ENCODE measurements around the gene JOSD1. TPM values are rescaled to one million over a fixed set of nuclear protein-coding genes. Genes with fewer than 3 reads are reported as not detected.
A peak's percentile ranks its signal among the peaks of the same experiment; 100 is the strongest.
"Not testable (repeated sequence)": the region's sequence is repeated elsewhere in the genome, so short reads cannot be mapped to it uniquely, and the experiment has no call there.

The JOSD1 gene
- total RNA-seq, 1 experiment from 2014 or later, result 43.3 TPM

DNA sequence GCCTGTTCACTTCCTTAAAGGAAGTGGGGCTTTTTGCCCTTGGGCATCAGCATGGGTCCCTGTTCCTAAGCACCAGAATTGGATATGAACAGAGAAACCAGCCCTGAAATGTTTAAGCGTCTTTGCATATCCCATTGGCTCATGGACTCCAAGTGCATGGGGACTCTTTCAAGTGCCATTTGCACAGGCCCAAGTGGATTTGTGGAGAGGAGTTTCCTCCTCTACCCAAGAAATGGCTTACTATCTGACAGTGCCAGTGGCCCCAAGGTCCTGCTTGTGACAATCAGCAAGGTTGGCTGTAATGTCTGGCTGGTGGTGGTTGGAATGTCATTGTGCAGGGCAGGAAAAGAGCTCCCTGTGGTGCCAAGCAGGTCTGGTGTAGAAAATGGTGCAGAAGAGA is 15.0 kb downstream of the JOSD1 start:
- DNase-seq (ENCODE audit: low spot score), result no peak

GRCh38 chr22:38684895-38685294 is 15.8 kb downstream of the JOSD1 start:
- no peak for DNase-seq (ENCODE audit: low spot score)

DNA sequence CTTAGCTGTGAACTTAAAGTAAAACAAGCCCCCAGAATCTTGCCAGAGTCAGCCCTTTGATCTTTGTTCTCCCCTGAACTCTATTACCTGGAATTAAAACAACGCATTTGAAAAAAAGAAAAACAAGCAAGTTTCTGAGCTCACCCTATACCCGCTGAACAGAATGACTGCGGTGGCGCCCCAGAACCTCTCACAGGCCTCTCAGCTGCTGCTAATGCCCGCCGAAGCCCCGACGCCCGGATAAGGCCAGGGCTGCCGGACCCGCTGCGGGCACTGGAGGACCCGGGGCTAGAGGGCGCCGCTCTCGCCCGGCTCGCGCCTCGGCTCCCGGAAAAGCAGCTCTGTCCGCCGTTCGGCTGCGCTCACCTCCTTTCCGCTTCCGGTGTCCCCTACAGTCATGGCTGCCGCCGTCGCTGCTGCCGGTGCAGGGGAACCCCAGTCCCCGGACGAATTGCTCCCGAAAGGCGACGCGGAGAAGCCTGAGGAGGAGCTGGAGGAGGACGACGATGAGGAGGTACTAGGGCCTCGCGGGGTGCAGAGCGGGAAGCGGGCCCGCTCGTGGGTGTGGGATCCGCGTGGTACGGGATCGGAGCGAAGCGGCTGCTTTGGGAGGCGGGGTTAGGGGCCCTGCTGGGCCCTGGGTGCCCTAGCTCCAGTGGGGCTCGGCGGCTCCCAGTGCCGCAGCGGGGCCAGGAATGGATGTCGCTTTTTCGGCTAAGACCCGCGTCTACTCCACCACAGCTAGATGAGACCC is 19.0 kb downstream of the JOSD1 start, which contains the start of gene TOMM22:
TSS of gene TOMM22 (plus strand) at position 376 of the 754 bp plus-strand sequence. CDS start at position 398, 22 bp downstream.
- peak; percentile 70 for DNase-seq (ENCODE audit: low spot score)

GRCh38 chr22:38675833-38676232 is 24.9 kb downstream of the JOSD1 start:
- DNase-seq (ENCODE audit: low spot score), result no peak

DNA sequence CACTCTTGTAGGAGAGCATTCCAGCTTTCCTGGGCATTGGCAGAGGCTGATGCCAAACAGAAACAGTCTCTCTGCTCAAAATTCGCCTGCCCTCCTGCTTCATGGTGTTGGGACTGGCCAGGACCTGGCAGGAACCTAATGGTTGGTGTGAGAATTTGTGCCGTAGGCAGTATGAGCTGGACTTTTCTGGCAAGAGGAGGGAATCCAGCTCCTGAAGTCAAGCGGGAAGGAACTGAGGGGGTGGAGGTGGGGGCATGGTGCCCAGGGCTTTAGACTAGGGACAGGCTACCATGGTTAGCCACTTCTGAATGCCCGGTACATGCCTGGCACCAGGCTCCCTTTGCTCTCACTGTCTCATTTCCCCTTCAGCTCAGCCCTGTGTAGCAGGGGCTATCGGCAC is 25.9 kb downstream of the JOSD1 start:
- no peak for DNase-seq (ENCODE audit: low spot score)

DNA sequence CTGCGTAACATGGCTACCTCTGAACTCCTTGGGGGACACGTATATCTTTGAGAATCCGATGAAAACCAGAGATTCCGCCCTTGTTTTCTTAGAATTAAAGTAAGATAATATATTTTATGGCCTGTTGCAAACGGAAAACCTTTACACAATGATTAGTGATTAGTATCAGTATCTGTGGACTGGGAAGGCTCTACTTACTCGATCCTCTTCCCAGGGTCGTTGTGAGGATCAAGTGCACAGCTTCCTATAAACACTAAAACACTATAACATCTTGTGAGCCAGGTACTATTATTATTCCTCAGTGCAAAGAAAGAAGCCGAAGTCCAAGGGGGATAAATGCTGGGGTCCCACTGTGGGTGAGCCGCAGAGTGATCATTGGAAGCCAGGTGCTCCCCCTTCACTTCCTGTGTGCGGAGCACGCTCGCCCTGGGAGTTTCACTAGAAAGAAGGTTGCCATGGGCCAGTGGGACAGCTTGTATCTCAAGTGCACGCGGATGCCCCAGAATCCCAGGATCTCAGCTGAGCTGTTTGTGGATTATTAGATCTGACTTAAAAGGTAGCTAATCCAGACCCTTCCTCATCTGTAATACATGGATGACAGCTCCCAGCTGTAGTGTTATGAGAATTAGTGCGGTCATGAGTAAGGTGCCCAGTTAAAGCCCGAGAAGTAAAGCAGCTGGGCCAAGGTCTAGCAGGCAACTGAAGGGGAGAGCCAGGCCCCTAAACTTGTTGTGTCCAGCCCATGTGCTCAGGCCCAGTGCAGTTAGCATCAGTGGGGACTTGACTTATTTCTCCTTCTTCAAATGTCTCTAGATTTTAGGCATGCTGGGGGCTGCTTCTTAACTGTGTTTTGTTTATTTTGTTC is 43.5 kb downstream of the JOSD1 start:
- no peak for DNase-seq (ENCODE audit: low spot score)

DNA sequence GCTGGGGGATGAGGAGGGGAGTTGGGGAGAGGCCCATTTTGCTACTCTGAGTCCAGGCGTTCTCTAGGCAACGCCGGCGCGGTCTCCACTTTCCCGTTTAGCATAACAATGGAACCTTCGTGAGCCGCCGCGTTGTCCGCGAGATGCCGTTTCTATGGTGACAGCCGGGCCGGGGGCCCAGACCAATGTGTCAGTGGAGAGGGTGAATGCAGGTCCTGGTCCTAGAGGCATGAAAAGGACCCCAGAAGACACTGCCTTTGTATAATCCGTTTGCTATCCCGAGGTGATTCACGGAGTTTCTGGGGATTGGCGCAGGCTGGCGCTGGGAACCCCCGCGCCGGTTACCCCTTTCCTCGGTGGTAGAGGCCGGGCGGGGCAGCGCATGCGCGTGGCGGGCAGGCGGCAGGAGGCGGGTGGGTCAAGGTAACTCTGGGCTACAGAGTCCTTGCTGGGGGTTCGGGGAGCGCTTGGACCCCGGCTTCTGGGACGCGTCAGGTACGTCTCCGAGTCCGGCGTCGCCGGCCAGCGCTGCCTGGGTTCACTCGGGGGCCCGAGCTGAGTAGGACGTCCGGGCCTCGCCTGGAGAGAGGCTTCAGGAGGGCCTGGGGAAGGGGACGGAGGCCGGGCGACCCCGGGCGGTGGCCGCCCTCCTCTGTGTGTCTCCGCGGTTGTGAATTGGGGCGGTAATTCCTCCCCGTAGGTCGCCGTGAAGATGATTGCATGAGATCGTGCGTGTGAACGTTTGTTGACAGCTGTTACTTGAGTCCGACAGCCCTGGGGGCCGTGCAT is 44.3 kb downstream of the JOSD1 start, which contains the start of the genes CBY1 and FAM227A:
TSS of gene CBY1 (plus strand) at position 383 of the 789 bp plus-strand sequence. CDS start 11,417 bp downstream, outside the sequence.
TSS of gene FAM227A (minus strand) at position 137 of the 789 bp plus-strand sequence. CDS start 6,224 bp downstream, outside the sequence.
- DNase-seq (ENCODE audit: low spot score), result peak; percentile 60

- peak; percentile 1 for DNase-seq (ENCODE audit: low spot score)
Measured at GRCh38 chr22:38655519-38656255, 45.1 kb downstream of the JOSD1 start.

DNA sequence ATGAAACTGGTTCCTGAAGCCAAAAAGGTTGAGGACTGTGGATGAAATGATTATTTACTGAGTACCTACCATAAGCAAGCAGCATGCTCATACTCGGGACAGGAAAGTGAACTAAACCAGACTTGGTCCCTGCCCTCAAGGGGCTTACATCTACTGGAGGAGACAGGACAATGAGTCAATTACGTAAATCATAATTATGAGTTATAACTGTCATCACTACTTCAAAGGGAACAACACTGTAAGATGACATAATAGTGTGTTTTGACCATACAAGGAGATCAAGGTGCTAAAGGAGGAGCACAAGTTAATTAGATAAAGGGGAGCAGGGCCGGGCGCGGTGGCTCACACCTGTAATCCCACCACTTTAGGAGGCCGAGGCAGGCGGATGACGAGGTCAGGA is 47.0 kb downstream of the JOSD1 start:
- DNase-seq (ENCODE audit: low spot score), result no peak

DNA sequence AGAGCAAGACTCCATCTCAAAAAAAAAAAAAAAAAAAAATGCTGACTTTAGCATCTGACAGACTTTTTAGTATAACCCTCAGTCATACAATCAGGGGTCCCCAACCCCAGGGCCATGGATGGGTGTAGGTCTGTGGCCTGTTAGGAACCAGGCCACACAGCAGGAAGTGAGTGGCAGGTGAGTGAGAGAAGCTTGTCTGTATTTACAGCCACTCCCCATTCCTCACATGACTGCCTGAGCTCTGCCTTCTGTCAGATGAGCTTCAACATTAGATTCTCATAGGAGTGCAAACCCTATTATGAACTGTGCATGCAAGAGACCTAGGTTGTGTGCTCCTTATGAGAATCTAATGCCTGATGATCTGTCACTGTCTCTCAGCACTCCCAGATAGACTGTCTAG is 47.9 kb downstream of the JOSD1 start:
- no peak for DNase-seq (ENCODE audit: low spot score)

- DNase-seq (ENCODE audit: low spot score), result no peak
Measured at GRCh38 chr22:38649841-38650522, 50.8 kb downstream of the JOSD1 start.

GRCh38 chr22:38645430-38645829 is 55.3 kb downstream of the JOSD1 start:
- DNase-seq (ENCODE audit: low spot score), result no peak

DNA sequence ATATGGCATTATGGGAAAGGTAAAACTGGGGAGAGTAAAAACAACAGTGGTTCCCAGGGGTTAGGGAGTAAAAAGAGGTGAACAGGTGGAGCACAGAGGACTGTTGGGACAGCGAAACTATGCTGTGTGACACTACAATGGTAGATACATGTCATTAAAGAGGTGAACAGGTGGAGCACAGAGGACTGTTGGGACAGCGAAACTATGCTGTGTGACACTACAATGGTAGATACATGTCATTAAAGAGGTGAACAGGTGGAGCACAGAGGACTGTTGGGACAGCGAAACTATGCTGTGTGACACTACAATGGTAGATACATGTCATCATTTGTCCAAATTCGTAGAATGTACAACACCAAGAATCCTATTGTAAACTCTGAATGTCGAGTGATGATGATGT is 56.5 kb downstream of the JOSD1 start:
- not testable (repeated sequence) for DNase-seq (ENCODE audit: low spot score)

DNA sequence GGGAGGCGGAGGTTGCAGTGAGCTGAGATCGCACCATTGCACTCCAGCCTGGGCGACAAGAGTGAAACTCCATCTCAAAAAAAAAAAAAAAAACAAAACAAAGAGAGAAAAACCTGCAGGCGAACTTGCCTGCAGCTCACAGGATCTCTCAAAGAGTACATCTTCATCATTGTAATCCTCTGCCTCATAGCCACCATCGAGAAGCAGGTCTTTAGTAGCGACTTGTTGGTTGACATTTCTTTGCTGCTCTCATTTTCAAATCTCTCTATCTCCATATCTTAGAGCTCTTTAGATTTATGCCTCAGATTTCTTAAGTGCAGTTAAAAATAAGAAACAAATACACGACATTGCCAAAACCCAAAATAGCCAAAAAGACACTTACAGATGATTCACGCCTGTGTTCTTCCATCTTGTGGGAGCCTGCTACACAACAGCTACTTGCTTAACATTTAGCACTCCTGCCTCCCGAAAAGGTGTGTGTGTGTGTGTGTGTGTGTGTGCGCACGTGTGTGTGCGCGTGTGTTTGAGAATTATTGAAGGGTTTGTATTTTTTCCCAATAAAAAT is 59.2 kb downstream of the JOSD1 start:
- DNase-seq (ENCODE audit: low spot score), result no peak

- DNase-seq (ENCODE audit: low spot score), result peak; percentile 2
Measured at GRCh38 chr22:38638728-38639127, 62.0 kb downstream of the JOSD1 start.

DNA sequence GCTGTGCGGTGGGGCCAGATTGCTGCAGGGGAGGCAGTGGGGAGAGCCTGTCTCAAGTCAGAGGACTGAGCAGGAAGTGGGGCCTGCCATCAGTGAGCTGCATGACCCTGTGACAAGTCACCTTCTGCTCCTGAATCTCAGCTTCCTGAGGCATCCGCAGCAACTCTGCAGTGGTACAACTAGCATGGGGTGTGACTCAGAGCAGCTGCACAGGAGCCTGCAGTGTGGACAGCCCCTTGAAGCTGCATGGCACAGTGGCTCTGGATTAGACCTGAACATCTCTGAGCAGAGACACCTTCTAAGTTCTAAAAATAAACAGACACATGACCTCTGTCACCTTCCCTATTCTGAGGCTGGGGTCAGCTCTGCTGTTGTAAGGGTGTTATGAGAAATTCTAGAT is 62.5 kb downstream of the JOSD1 start:
- DNase-seq (ENCODE audit: low spot score), result peak; percentile 15

Data from A172 (cell line).